NCI-H1436 (cell line): Measurements from ENCODE around the gene ZNF552.
"Not testable (repeated sequence)": the region's sequence is repeated elsewhere in the genome, so short reads cannot be mapped to it uniquely, and the experiment has no call there.

ENCODE experiments used
- DNase-seq: peaks from one replicate; lab custom pipeline; 2025; lab: John Stamatoyannopoulos, UW

The ZNF552 gene

GRCh38 chr19:57814505-57815246 is at the start of gene ZNF552:
ZNF552 (minus strand) TSS chr19:57814913; CDS start chr19:57814743, 170 bp downstream.
- DNase-seq, result peak; percentile 95

GRCh38 chr19:57862351-57862750 is 47.6 kb upstream of the ZNF552 start:
- DNase-seq, result not testable (repeated sequence)

GRCh38 chr19:57854117-57854516 is 39.4 kb upstream of the ZNF552 start:
- DNase-seq, result not testable (repeated sequence)

GRCh38 chr19:57851812-57852603 is 37.3 kb upstream of the ZNF552 start:
- not testable (repeated sequence) for DNase-seq

GRCh38 chr19:57850553-57851017 is 35.9 kb upstream of the ZNF552 start:
- no peak for DNase-seq

GRCh38 chr19:57849666-57850473 is 35.2 kb upstream of the ZNF552 start, which contains the start of gene ZNF587:
ZNF587 (plus strand) TSS chr19:57849859; CDS start chr19:57850039, 180 bp downstream.
- peak; percentile 32 for DNase-seq

- DNase-seq, result not testable (repeated sequence)
Measured at GRCh38 chr19:57849162-57849665, 34.5 kb upstream of the ZNF552 start.

- not testable (repeated sequence) for DNase-seq
Measured at GRCh38 chr19:57847164-57847563, 32.5 kb upstream of the ZNF552 start.

- no peak for DNase-seq
Measured at GRCh38 chr19:57841122-57841763, 26.5 kb upstream of the ZNF552 start.

- not testable (repeated sequence) for DNase-seq
Measured at GRCh38 chr19:57838622-57839191, 24.0 kb upstream of the ZNF552 start.

- DNase-seq, result not testable (repeated sequence)
Measured at GRCh38 chr19:57836991-57837390, 22.3 kb upstream of the ZNF552 start.

GRCh38 chr19:57830071-57830602 is 15.4 kb upstream of the ZNF552 start, which contains the start of gene ZNF587B:
ZNF587B (plus strand) TSS chr19:57830299; CDS start chr19:57830529, 230 bp downstream.
- DNase-seq, result no peak

- DNase-seq, result no peak
Measured at GRCh38 chr19:57829316-57829715, 14.6 kb upstream of the ZNF552 start.

- DNase-seq, result no peak
Measured at GRCh38 chr19:57825511-57825910, 10.8 kb upstream of the ZNF552 start.

GRCh38 chr19:57823608-57824007 is 8.9 kb upstream of the ZNF552 start:
- not testable (repeated sequence) for DNase-seq

- DNase-seq, result not testable (repeated sequence)
Measured at GRCh38 chr19:57823155-57823554, 8.4 kb upstream of the ZNF552 start.

GRCh38 chr19:57821501-57821900 is 6.8 kb upstream of the ZNF552 start:
- not testable (repeated sequence) for DNase-seq

GRCh38 chr19:57821095-57821494 is 6.4 kb upstream of the ZNF552 start:
- not testable (repeated sequence) for DNase-seq

GRCh38 chr19:57820599-57820998 is 5.9 kb upstream of the ZNF552 start:
- no peak for DNase-seq

GRCh38 chr19:57819475-57820148 is 4.9 kb upstream of the ZNF552 start:
- peak; percentile 93 for DNase-seq
